ENCODE data around the gene NUP54.

Gene NUP54

GRCh38 chr4:76144546-76144945 is 3.7 kb downstream of the NUP54 start:
- no peak for DNase-seq

- no peak for DNase-seq
Measured at GRCh38 chr4:76141241-76141640, 7.0 kb downstream of the NUP54 start.

- DNase-seq, result no peak
Measured at GRCh38 chr4:76127754-76128153, 20.4 kb downstream of the NUP54 start.

- DNase-seq, result no peak
Measured at GRCh38 chr4:76125816-76126215, 22.4 kb downstream of the NUP54 start.

GRCh38 chr4:76120199-76120598 is 28.0 kb downstream of the NUP54 start:
- DNase-seq, result no peak

- no peak for DNase-seq
Measured at GRCh38 chr4:76117536-76117935, 30.7 kb downstream of the NUP54 start.

- no peak for DNase-seq
Measured at GRCh38 chr4:76116821-76117220, 31.4 kb downstream of the NUP54 start.

- DNase-seq, result peak; percentile 15
Measured at GRCh38 chr4:76108467-76109181, 39.6 kb downstream of the NUP54 start.

- no peak for DNase-seq
Measured at GRCh38 chr4:76106442-76106841, 41.8 kb downstream of the NUP54 start.

- no peak for DNase-seq
Measured at GRCh38 chr4:76105652-76106051, 42.5 kb downstream of the NUP54 start.

GRCh38 chr4:76096076-76096475 is 52.1 kb downstream of the NUP54 start:
- no peak for DNase-seq

- DNase-seq, result no peak
Measured at GRCh38 chr4:76095568-76095967, 52.6 kb downstream of the NUP54 start.

GRCh38 chr4:76091052-76091451 is 57.1 kb downstream of the NUP54 start:
- DNase-seq, result no peak

GRCh38 chr4:76090241-76090691 is 57.9 kb downstream of the NUP54 start:
- DNase-seq, result no peak

- DNase-seq, result no peak
Measured at GRCh38 chr4:76088719-76089118, 59.5 kb downstream of the NUP54 start.

GRCh38 chr4:76087007-76087769 is 61.0 kb downstream of the NUP54 start:
- peak; percentile 83 for DNase-seq

GRCh38 chr4:76084542-76084941 is 63.7 kb downstream of the NUP54 start:
- DNase-seq, result no peak

- no peak for DNase-seq
Measured at GRCh38 chr4:76083386-76083988, 64.7 kb downstream of the NUP54 start.

- DNase-seq, result no peak
Measured at GRCh38 chr4:76078033-76078613, 70.1 kb downstream of the NUP54 start.

- no peak for DNase-seq
Measured at GRCh38 chr4:76074993-76075600, 73.1 kb downstream of the NUP54 start.

- DNase-seq, result no peak
Measured at GRCh38 chr4:76074468-76074867, 73.7 kb downstream of the NUP54 start, which contains the start of gene ART3. TSS of gene ART3 (plus strand) at chr4:76074709. CDS start at chr4:76075890, 1,181 bp downstream.

- DNase-seq, result no peak
Measured at GRCh38 chr4:76072760-76073159, 75.4 kb downstream of the NUP54 start.
